Nucleus accumbens (tissue), 56 donors: Measurements from ENCODE around the gene GPR31.
"Not testable (repeated sequence)": the region's sequence is repeated elsewhere in the genome, so short reads cannot be mapped to it uniquely, and the experiment has no call there.

ENCODE experiments used
- DNase-seq, 56 donors: peaks; one replicate each; lab custom pipeline; 2025; lab: John Stamatoyannopoulos, UW

The GPR31 gene

DNA sequence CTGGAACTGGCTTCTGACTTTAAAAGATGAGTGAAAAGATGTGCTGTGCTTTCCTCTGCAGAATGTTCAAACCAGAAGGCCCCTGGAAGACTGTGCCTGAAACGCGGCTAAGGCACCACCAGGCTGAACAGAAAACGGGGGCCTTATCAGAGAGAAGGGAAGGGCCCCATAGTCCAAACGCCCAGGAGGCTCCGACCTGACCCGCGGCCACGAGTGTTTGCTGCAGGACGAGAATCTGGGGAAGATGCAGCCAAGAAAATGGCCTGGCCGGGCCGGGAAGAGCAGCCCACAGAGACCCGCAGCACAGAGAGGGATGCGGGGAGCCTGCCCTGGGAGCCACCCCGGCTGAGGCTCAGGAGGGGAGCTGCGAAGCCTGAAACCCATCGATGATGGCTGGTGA is 10.5 kb upstream of the GPR31 start:
- not testable (repeated sequence) for DNase-seq

DNA sequence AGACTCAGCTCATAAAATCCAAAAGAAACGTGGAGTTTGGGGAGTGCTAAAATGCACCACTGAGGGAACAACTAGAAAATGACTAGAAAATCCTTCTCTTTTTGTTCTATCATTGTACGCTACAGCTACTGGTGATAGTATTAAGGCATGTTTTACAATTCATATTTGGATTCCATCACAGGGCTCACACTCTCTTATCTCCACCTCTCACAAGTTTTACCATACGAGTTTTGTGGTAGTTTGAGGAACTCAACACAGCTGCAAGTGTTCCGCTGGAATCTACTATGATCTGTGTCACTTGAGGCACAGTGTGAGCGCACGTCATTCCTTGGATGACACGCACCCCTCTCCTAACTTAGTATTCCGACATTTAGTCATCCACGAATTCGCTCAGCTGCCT is 9.9 kb upstream of the GPR31 start:
- not testable (repeated sequence) for DNase-seq

DNA sequence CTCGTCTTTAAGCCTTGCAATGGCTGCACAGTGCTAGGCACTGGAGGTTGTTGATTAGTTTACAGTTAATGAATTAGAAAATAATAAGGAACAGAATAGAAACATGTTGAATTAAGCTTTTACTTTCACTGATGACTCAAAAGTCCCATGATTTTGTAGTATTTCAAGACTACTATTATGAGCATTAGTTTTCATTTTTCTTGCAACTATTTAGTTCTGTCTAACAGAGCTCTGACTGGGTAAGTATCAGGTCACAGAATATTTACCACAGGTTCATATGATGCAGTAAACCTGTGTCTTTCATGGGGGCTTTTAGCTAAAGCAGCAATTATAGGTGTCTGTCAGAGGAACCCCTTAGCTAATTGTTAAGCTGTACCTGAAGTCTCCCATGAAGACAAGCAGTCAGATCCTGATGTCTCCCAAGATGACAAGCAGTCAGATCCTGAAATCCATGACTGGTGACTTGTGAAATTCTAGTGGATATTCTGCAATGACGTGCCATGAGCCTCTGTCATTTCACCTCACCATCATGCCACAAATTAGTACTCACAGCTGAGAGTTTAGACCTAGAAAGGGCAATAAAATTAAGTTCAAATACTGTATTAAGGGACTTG is 8.2 kb upstream of the GPR31 start:
- no peak for DNase-seq

DNA sequence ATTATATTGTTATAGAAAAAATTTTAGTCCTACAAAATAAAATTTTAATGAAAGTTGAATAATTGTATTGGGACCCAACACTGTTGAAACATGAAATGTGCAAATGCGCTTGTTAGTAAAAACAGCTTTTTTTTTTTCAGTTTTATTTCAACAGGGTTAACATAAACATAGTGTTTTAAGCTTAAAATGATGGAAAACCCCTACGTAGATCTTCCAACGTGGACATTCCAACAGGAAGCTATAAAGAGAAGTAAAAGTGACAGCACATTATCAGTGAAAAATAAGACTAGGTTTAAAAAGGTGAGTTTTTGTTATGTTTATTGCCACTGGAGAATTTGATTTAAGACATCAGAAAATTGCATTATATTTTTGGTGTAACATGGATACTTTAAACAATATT is 6.5 kb upstream of the GPR31 start:
- no peak for DNase-seq

DNA sequence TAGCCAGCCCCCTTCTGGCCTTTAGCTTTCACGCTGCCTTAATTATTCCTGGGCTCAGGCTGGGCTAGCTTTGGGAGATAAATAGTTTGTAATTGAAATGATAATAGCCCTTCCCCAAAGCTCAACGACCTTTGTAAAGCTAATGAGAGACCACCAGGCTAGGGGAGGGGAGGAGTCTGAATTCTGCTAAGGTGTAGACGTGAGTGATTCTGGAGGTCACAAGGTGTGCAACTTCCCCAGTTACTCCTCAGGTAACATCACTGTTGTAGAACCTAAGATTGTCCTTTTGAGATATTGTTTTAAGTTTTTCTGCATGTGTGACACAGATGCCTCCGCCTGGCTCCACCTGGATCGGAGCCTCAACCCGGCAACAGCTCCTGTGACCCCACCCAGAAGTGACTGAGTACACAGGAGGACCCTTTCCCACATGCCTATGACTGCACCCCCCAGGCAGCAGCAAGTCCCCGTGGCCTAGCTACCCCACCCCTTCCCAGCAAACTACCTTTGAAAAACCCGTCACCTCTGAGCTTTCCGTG is 5.8 kb upstream of the GPR31 start:
- DNase-seq = no peak

DNA sequence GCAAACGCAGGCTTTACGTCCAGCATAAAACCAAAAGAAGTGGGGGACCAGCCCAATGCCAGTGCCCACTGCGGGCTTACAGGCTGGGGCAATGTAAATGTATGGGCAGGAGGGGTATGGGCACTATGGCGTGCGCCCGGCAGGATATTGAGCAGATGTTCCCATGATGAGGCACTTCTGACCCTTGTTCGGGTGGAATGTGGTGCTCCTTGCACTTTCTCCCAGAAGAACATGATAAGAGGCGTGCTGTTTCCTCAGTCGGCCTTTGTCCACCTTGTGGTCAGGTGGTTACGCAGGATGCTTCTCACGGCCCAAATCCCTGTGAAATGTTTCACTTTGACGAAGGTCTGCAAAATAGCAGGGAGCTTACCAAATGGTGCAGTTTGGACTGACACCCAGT is 4.8 kb upstream of the GPR31 start:
- no peak for DNase-seq

DNA sequence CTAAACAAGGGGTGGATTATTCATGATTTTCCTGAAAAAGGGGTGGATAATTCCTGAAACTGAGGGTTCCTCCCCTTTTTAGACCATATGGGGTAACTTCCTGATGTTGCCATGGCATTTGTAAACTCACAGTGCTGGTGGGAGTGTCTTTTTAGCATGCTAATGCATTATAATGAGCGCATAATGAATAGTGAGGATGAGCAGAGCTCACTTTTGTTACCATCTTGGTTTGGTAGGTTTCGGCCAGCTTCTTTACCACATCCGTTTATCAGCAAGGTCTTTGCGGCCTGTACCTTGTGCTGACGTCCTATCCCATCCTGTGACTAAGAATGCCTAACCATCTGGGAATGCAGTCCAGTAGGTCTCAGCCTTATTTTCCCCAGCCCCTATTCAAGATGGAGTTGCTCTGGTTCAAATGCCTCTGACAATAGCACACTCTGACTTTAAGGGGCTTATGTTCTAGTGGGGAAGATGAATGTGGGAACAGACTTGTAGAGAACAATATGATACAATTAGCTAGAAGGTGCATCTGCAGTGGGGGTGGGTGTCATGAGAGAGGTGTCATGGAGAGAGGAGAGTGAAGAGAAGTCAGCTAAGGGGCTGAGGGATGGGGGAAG is 4.2 kb upstream of the GPR31 start:
- no peak for DNase-seq

DNA sequence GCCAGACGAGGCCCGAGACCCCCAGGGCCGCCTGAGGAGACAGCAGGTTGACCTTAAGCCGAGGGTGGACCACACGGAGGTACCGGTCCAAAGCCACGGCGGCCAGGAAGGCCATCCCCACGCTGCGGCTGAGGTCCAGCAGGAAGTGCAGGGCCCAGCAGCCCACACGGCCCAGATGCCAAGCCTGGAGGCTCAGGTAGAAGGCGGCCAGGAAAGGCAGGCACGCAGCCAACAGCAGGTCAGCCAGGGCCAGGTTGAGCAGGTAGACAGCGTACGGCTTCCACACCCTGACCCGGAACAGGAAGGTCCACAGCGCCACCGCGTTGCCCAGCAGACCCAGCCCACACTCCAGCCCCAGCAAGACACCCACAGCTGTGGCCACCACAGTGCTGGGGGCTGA is 366 bp downstream of the GPR31 start:
- no peak for DNase-seq

DNA sequence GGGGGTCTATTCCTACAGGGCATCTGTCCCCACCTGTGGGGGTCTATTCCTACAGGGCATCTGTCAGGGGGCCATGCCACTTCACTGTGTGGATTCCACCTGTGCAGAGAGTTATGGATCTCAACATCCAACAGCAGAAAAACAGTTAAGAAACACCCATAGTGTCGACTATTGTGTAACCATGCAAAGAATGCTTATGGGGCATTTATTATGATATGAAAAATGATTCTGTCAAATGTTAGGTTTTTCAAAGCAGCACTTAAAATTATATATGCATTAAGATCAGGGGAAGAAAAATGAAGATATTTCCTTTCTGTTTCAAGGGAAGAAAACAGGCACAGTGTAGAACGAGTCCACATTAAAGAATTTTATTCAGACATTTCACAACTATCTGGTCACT is 2.9 kb downstream of the GPR31 start:
- DNase-seq = no peak

DNA sequence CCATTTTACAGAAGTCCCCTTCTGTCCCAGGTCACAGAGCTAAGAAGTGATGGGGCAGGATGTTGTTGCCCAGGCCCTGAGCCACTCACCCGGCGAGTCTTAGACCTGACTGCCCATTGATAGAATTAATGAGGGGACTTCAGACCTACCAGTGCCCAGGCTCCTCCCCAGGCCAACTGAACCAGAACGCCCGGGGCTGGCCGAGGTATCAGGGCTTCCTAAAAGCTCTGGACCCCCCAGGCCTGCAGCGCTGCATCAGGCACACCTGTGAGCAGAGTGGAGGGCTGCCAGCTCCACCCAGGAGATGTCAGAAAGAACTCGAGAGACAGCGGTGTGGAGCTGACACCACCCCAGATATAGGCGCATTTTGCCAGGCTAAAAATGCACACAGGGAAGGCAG is 3.5 kb downstream of the GPR31 start:
- DNase-seq = no peak

DNA sequence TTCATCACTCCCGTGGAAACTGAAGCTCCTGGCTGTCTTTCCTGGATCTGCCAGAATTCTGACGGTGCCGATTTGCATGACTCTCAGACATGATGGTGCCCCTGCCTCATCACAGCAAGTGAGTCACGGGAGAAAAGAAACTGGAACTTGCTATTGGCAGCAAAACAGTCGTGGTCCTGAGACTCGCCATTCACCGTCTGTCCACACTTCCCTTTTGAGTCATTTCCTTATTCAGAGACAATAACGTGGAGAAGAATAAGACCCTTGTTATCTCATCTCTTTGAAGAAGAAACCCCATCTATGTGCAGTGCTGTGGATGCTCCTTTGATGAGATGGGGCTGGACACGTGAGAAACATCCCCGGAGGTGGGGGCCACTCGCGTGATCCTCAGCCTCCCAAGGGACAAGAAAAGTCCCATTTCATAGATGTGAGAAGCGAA is 4.2 kb downstream of the GPR31 start:
- peak in 17 of 56 donors; percentile 8 to 76 (median 18) for DNase-seq

DNA sequence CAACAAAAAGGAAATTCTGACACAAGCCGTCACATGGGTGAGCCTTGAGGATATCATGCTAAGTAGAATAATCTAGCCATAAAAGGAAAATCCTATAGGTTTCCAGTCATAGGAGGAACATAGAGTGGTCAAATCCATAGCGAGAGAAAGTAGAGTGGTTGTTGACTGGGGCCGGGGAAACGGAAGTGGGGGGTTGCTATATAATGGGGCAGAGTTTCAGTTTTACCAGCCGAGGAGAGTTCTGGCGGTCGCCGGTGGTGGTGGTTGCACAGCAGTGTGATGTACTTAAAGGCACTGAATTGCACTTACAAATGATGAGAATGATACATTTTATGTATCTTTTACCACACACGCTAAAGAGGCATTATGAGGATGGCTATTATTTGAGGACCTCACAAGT is 4.9 kb downstream of the GPR31 start:
- no peak for DNase-seq

DNA sequence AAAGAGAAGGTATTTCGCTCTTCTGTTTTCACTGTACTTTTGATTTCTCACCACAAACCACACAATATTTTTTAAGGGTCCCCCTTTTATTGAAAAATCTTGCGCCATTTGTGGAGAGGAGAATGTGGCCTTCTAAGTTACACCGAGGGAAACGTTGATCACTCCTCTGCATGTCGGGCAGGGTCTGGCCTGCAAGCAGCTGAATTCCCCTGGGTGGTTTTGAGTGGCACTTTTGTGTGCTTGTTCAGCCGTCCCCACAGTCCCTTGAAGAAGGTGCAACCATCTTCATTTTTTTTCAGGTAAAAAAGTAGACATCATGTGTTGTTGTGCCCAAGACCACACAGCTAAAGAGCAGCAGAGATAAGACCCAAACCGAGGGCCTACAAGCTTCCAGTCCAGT is 6.1 kb downstream of the GPR31 start:
- DNase-seq = no peak

DNA sequence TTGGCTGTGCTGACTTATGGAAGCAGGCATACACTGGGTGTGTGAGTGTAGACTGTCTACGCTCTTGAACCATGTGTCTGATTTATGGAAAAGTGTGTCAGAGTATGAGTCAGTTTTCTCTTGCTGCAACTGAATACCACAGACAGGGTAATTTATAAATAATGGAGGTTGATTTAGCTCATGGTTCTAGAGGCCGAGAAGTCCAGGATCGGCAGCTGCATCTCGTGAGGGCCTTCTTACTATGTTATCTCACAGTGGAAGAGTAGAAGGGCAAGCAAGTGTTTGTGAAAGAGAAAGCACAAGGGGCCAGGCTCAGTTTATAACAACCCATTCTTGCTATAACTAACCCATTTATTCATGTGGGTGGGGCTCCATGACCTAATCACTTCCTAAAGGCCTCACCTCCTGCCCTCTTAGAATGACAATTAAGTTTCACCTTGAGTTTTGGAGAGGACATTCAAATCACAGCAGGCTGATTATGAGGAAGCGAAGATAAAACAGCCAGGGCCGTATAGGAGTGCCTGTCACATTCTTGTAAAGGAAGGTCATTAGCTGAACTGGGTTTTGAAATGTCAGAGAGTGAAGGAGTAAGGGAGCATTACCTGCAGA is 6.7 kb downstream of the GPR31 start:
- no peak for DNase-seq

DNA sequence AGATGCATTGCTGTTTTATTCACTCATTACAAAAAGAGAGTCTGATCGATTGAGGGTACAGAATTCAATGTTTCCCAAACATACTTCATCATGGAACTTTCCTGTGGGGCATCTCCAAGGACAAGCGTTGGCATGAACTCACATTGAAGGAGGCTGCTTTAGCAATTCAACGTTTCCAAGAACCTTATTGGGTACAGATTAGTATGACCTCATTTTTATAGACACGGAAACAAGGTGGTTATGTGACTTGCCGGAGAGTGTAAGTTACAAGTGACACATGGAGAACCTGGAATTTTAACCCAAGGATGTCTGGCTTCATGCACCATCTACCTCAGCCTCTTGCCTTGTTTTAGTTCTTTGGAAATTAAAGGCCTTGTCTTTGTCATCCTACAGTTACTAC is 8.8 kb downstream of the GPR31 start:
- no peak for DNase-seq

DNA sequence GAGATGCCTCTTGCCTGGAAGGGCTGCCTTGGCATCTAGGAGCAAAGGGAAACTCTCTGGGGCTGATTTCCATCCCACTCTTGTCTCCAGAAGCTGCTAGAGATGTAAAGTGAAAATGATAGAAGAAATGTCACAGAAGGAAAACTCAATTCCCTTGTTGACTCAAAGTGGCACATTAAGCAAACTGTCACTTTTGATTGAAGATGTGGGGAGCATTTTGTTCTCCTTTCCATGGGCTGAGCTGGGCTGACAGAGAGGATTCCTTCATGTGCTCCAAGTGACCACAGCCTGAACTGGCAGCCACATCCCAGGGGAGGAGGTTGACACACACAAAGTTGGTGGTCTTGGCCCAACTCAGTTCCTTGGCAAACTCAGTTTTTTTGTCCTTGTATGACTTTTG is 9.8 kb downstream of the GPR31 start:
- no peak for DNase-seq

DNA sequence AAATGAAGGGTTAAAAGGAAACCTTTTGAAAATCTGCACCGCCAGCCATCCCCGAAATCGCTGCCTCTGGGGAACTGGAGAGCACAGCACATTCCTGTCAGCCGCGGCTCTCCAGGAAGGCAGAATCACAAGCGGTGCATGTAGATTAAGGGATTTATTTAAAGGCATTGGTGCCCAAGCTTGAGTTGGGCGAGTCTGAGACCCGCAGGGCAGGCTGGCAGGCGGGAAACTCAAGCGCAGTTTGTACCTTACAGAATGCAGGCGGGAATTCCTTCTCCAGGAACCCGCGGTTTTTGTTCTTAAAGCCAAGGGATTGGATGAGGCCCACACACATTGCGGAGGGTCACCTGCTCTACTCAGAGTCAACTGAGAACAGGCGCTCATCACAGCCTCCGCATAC is 10.8 kb downstream of the GPR31 start:
- DNase-seq = no peak

DNA sequence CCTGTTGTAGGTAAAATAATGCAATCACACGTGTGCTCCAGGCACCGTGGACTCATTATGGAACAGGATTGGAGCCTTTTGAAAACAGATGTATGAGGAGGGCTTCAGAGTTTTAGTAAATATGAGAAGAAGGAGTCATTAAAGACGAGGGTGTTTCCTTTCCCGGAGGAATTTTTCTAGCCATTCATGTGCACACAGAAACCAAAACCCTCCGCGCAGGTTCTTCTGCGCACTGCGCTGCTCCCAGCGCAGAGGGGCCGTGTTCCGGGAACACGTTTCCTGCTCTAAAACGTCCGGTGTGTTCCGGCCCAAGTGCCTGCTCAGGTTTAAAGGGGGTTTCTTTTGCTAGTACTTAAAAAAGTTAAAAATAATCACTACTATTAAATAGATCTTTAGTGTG is 11.6 kb downstream of the GPR31 start:
- DNase-seq = peak in 2 of 56 donors; percentile 10 to 20

DNA sequence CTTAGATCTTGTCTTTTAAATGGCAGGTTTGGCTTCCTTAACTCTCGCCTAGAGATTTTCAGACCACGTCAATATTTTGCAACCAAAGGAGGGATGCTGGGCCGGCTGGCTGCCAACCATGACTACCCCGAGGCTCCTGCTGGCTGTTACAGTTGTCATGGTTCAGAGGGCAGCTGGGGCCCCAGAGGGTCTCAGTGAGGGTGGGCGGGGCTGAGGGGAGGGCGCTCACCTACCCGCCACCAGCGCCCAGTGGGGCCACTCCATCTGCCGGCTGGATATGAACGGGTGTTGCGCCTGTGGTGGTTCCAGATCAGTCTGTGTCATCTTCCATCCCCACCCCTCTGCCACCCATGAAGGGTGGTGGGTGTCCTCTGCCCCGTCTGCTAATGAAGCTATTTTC is 12.3 kb downstream of the GPR31 start:
- DNase-seq = no peak

DNA sequence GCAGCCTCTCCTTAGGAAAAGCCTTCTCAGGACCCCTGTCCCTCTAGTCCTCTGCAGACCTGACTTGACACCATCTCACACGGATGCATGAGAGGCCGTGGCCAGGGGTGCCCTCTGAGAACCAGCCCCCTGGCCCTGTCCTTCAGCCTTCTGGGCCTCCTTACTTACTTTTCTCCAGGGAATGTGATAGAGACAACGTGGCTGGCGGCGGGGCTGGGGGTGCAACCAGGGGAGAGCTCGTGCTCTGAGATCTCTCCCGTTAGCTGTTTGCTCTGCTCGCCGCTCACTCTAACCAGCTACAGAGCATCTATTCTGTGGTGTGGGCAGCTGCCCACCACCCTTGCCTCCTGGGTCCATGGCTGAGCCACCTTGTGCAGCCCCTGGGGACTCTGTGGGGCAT is 14.7 kb downstream of the GPR31 start:
- no peak for DNase-seq

DNA sequence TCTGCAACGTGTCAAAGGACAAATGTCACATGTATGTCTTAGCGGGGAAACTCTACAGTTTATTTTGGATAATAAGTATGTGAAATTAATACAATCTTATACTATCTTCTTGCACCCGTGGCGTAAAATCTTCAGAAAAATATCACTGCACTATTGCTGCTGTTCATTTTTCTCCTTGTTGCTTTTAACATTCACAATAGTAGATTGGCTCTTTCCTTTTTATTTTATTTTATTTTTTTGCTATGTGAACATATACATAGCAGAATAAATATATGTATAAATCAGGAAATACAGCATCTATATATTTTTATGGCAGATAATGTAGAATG is 15.4 kb downstream of the GPR31 start:
- no peak for DNase-seq
